ENCODE results near the gene ZNF70.

ZNF70 gene

DNA sequence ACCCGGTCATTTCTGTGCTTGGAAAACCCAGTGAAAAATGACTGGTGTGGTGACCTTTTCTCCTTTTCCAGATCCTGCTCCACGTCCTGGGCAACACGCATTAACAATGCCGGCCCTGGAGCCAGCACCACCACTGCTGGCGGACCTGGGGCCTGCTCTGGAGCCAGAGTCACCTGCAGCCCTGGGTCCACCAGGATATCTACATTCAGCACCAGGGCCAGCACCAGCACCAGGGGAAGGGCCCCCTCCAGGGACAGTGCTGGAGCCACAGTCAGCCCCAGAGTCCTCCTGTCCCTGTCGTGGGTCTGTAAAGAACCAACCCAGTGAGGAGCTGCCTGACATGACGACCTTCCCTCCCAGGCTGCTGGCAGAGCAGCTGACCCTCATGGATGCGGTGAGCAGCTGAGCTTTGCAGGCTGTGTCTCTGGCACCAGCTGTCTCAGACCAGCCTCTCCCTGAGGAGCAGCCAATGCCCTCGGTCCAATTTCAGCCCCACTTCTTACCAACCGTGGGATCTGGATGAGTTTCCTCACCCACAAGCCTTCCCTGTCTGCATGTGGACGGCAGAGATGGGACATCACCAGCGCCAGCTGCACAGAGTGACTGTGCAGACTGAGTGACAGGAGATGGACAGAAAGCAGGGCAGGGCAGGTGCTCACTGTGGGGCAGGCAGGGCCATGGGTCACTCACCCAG, 58.2 kb downstream of the ZNF70 start:
- DNase-seq (ENCODE audit: low spot score) = no peak

DNA sequence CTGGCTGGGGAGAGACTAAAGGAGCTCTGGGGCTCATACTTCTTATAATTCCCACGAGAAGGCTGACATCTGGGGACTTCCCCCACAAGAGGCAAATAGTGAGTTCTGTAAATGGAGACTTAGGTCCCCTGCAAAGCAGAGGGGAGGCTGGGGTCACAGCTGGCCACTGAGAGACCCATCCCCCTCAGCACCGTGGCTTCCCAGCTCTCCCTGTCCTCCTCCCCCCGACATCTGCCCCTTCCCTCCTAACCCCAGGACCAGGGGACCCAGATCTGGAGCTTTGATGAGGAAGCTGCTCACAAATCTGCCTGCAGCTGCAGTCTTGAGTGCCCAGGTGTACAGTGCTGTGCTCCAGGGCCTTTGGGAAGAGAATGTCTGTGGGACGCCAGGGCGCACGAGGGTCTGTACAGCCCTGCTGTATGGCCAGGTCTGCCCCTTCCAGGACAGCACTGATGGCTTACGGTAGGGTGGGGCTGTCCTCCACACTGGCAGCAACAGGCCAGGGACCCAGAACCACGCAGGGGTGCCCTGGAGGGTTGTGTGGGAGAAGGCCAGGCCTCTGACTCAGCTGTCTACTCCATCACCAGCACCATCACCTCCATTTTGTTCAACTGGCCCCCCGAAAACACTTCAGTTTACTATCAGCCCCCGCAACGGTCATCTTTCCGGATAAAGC, 59.0 kb downstream of the ZNF70 start:
- DNase-seq (ENCODE audit: low spot score) = no peak

- DNase-seq (ENCODE audit: low spot score) = no peak
Observed at GRCh38 chr22:23690713-23691112, 60.2 kb downstream of the ZNF70 start, which contains the start of gene RGL4. TSS of gene RGL4 (plus strand) at chr22:23691013. CDS start at chr22:23692031, 1,018 bp downstream.

GRCh38 chr22:23689414-23689813, 61.5 kb downstream of the ZNF70 start:
- no peak for DNase-seq (ENCODE audit: low spot score)
